Measurements from ENCODE around the gene CNOT8. TPM values are rescaled to one million over a fixed set of nuclear protein-coding genes. Genes with fewer than 3 reads are reported as not detected.

The CNOT8 gene
- total RNA-seq: 70.8 and 80.0 TPM in 2 replicates

DNA sequence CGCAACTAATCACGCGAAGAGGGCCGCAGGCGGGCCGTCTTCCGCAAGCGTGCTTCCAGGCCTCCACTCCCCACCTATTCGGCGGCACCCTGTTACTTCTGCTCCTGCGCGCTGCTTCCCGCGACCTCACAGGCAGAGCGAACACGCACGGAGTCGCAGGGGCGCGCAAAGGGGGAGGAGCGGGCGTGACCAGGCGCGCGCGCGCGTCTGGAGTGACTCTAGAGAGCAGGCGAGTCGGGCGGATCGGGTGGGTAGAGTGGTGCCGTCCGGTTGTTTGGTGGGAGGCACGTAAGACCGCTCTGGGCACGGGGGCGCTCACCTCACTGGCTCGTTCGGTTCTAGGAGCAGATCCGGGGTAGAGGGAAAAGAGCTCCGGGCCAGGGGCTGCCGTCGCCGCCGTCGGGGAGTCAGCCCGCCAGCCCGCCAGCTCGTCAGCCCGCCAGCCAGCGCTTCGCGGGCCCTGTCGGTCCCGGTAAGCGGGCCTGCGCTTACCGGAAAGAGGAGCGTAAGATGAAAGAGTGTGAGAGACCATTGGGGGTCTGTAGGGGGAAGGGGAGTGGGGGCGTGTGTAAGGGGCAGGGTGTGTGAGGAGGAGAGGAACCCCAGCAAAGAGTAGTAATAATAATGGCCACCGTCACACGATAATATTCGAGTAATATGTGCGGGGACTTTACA, at the start of gene CNOT8:
TSS of gene CNOT8 (plus strand) at position 331 of the 675 bp plus-strand sequence. CDS start 4,652 bp downstream, outside the sequence.

DNA sequence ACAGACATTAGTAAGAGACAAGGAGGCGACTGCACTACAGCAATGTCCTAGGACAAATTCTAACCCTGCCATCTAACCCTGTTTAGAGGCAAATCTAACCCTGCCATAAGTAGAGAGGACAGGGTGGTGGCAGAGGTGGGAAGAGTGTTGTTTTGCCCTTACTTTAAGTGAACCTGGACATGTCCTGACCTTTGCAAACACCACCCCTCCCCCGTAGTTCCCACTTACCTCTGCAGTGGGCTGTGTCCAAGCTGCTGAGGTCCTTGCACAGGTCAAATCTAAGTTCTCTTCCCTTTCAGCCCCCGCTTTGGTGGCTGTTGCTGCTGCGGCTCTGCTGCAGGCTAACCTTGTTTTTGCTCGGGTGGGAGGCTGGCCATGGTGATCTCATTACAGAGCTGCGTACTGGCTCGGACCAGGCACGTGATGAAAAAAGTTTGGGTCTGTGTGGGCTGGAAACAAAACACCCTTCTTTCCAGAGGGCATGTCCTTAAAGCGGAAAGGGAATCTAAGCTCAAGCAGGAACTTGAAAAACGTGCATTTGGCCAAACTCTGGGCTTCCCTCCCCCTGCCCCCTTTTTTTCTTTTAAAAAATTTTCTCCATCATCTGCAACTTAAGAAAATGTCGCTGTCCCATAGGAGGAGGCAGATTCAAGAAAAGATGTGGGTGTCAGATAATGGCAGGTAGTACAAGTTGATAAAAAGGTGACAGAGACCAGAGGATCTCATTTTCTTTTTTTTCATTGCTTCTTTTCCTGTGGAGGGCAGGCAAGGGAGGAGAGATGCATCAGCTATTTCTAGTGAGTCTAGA, 8.0 kb upstream of the CNOT8 start, which contains the start of gene FAXDC2:
TSS of gene FAXDC2 (minus strand) at position 349 of the 808 bp plus-strand sequence. CDS start 12,425 bp downstream, outside the sequence.

Other genes starting within 250 kb of the CNOT8 start
- gene LARP1, start 103.2 kb upstream of the CNOT8 start, total RNA-seq: 43.4 and 54.1 TPM in 2 replicates
- gene FAXDC2, start 8.0 kb upstream of the CNOT8 start, total RNA-seq: 1.7 and 2.1 TPM in 2 replicates
- 22.4 and 23.0 TPM in 2 replicates for gene GEMIN5, start 79.6 kb downstream of the CNOT8 start, total RNA-seq
- gene MRPL22, start 82.4 kb downstream of the CNOT8 start, total RNA-seq: 10.2 and 29.2 TPM in 2 replicates
- not detected in 2 replicates for gene KIF4B, start 155.1 kb downstream of the CNOT8 start, total RNA-seq

Data from tracheal epithelial cell (primary cell).